ENCODE measurements around the gene CHN2. TPM values are rescaled to one million over a fixed set of nuclear protein-coding genes. Genes with fewer than 3 reads are reported as not detected.

The CHN2 gene
- total RNA-seq, 4 donors from 2014 or later, result 8.0 to 9.8 (median 8.9) TPM

DNA sequence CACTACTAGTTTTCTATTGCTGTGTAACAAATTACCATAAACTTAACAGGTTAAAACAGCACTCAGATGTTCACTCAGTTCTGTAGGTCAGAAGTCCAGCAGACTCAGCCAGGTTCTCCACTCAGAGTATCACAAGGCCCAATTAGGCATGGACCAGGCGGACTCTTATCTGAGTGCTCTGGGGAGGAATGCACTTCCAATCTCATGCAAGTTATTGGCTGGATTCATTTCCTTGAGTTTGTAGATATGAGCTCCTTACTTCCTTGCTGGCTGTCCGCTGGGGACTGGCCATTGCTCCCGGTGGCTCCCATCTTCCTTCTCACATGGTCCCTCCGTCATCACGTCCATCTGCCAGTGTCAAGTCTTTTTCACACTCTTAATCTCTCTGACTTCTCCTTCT is 232.0 kb downstream of the CHN2 start:
- WGBS, result 95% methylated on average over 5 of the region's 5 CpGs
- intact Hi-C loops (cut with DNase I), result no loop called here
- DNase-seq (ENCODE audit: extremely low spot score), result no peak
- Histone ChIP-seq H3K4me1 (no peaks in the 10 kb centered on the region), H3K4me3 (no peak overlapping the region), H3K27ac (replicated peaks in 1 of 4) (no peak overlapping the region), H3K27me3 (no peaks in the 10 kb centered on the region), H3K36me3 (no peaks in the 10 kb centered on the region), H3K9me3 (no peaks in the 10 kb centered on the region)
- TF ChIP-seq EP300 (IDR thresholded peaks at IDR 0.05) (no peak), POLR2AphosphoS5 (IDR thresholded peaks at IDR 0.05) (no peak), POLR2A (IDR thresholded peaks at IDR 0.05; ENCODE audit: low read depth) (no peak)
- TF ChIP-seq, protein P1, sequence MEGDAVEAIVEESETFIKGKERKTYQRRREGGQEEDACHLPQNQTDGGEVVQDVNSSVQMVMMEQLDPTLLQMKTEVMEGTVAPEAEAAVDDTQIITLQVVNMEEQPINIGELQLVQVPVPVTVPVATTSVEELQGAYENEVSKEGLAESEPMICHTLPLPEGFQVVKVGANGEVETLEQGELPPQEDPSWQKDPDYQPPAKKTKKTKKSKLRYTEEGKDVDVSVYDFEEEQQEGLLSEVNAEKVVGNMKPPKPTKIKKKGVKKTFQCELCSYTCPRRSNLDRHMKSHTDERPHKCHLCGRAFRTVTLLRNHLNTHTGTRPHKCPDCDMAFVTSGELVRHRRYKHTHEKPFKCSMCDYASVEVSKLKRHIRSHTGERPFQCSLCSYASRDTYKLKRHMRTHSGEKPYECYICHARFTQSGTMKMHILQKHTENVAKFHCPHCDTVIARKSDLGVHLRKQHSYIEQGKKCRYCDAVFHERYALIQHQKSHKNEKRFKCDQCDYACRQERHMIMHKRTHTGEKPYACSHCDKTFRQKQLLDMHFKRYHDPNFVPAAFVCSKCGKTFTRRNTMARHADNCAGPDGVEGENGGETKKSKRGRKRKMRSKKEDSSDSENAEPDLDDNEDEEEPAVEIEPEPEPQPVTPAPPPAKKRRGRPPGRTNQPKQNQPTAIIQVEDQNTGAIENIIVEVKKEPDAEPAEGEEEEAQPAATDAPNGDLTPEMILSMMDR (IDR thresholded peaks at IDR 0.05), result no peak

DNA sequence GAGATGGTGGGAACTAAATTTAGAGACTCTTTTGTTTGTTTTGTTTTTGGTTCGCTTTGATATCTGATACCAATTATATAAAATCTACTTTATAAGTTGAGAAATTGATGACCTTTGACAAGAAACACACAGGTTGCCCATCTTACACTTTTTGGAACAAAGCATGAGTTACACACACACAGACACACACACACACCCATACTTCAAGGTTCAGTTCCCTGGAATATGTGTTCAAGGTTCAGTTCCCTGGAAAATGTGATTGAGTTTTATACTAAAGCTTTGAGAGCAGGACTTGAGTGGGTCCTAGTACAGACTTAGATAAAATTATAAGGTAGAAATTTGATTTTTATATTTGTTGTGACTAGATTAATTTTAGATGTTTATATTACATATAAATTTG is 234.8 kb downstream of the CHN2 start:
- TF ChIP-seq EP300 (IDR thresholded peaks at IDR 0.05), result no peak
- no peak for TF ChIP-seq POLR2A (IDR thresholded peaks at IDR 0.05; ENCODE audit: low read depth)
- no peak for TF ChIP-seq POLR2AphosphoS5 (IDR thresholded peaks at IDR 0.05)
- TF ChIP-seq, protein P1 (IDR thresholded peaks at IDR 0.05), result no peak
- intact Hi-C loops (cut with DNase I), result no loop called here
- no peaks in the 10 kb centered on the region for H3K4me1 ChIP-seq
- no peak for DNase-seq (ENCODE audit: extremely low spot score)
- no peaks in the 10 kb centered on the region for H3K27me3 ChIP-seq
- no peaks in the 10 kb centered on the region for H3K9me3 ChIP-seq
- H3K27ac ChIP-seq (replicated peaks in 1 of 4), result no peak overlapping the region
- H3K4me3 ChIP-seq, result no peak overlapping the region
- no peaks in the 10 kb centered on the region for H3K36me3 ChIP-seq
- 88% methylated on average over 1 of the region's 1 CpG for WGBS

DNA sequence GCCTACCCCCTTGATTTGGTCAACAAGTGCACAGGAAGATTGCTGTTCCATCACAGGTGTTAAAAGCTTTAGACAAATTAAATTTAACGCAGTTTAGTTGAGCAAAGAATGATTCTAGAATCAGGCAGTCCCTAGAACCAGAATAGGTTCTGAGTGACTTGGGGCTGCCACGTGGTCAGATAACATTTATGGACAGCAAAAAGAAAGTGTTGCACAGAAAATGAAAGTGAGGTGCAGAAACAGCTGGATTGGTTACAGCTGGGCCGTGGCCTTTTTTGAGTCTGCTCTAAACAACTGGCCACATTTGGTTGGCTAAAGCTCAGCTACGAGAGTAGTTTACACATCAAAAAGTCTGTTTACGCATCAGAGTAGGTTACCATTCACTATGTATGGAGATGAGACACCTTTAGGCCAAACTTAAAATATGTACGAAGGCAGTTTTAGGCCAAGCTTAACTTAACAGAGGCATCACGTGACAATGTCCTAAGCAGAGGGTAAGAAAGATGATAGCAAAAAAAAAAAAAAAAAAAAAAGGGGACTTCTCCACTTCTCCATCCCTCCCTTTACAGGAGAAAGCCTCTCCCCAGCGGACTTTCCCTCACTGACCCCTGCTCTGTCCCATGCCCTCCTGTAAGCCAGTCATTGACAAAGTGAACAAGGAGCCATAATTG is 235.8 kb downstream of the CHN2 start:
- H3K4me3 ChIP-seq, result no peak overlapping the region
- H3K27ac ChIP-seq (replicated peaks in 1 of 4), result no peak overlapping the region
- no peaks in the 10 kb centered on the region for H3K4me1 ChIP-seq
- no peaks in the 10 kb centered on the region for H3K27me3 ChIP-seq
- TF ChIP-seq, protein P1 (IDR thresholded peaks at IDR 0.05), result no peak
- TF ChIP-seq POLR2AphosphoS5 (IDR thresholded peaks at IDR 0.05) (no peak), POLR2A (IDR thresholded peaks at IDR 0.05; ENCODE audit: low read depth) (no peak), EP300 (IDR thresholded peaks at IDR 0.05) (no peak)
- intact Hi-C loops (cut with DNase I), result no loop called here
- 92% methylated on average over 8 of the region's 8 CpGs for WGBS
- DNase-seq (ENCODE audit: extremely low spot score), result no peak
- no peaks in the 10 kb centered on the region for H3K9me3 ChIP-seq
- H3K36me3 ChIP-seq, result no peaks in the 10 kb centered on the region

DNA sequence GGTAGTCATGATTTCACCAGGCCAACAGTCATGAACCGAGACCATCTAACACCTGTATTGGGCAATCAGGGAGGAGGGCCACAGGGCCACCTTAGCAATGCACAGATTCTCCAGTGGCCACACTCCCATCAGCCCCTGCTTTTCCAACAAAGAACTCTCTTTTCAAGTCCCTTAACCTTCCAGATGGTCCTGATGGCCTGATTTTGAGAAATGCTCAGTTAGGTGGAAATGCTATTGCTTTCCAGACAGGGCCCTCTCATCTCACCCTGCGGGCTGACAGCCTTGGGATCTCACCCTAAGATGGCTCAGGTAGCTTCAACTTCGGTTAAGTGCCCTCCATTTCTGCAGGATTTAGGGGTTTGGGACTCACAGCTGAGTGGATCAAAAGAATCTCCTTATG is 237.1 kb downstream of the CHN2 start:
- DNase-seq (ENCODE audit: extremely low spot score), result no peak
- no peak overlapping the region for H3K27ac ChIP-seq (replicated peaks in 1 of 4)
- TF ChIP-seq, protein P1 (IDR thresholded peaks at IDR 0.05), result no peak
- TF ChIP-seq POLR2A (IDR thresholded peaks at IDR 0.05; ENCODE audit: low read depth) (no peak), POLR2AphosphoS5 (IDR thresholded peaks at IDR 0.05) (no peak), EP300 (IDR thresholded peaks at IDR 0.05) (no peak)
- H3K9me3 ChIP-seq, result no peaks in the 10 kb centered on the region
- WGBS, result 100% methylated on average over 1 of the region's 3 CpGs
- H3K4me1 ChIP-seq, result no peaks in the 10 kb centered on the region
- H3K36me3 ChIP-seq, result no peaks in the 10 kb centered on the region
- H3K27me3 ChIP-seq, result no peaks in the 10 kb centered on the region
- intact Hi-C loops (cut with DNase I), result no loop called here
- no peak overlapping the region for H3K4me3 ChIP-seq

DNA sequence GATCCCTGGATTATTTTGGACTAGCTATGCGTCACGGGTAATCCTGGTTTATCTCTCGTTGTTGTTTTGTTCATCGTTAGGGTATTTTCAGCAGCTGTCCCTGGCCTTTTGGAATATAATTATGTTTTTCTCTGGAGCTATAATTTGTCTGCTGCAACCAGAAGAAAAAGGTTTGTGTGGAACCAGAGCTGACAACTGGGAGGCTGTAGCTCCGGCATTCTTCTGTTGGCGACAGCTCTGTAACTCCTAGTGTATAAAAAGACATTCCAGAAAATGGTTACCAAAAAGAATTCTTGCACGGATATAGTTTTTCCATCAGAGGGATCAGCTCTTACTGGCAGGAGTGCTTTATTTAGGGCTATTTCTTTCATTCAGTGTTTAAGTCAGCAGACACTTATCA is 238.1 kb downstream of the CHN2 start:
- H3K9me3 ChIP-seq, result no peaks in the 10 kb centered on the region
- H3K27me3 ChIP-seq, result no peaks in the 10 kb centered on the region
- intact Hi-C loops (cut with DNase I), result no loop called here
- WGBS, result 81% methylated on average over 7 of the region's 7 CpGs
- no peaks in the 10 kb centered on the region for H3K36me3 ChIP-seq
- no peak overlapping the region for H3K4me3 ChIP-seq
- no peak for DNase-seq (ENCODE audit: extremely low spot score)
- TF ChIP-seq EP300 (IDR thresholded peaks at IDR 0.05), result no peak
- no peak for TF ChIP-seq POLR2A (IDR thresholded peaks at IDR 0.05; ENCODE audit: low read depth)
- no peak for TF ChIP-seq POLR2AphosphoS5 (IDR thresholded peaks at IDR 0.05)
- TF ChIP-seq, protein P1 (IDR thresholded peaks at IDR 0.05), result no peak
- no peak overlapping the region for H3K27ac ChIP-seq (replicated peaks in 1 of 4)
- no peaks in the 10 kb centered on the region for H3K4me1 ChIP-seq
